H9 (cell line): ENCODE measurements around the gene DMXL1. TPM values are rescaled to one million over a fixed set of nuclear protein-coding genes. Genes with fewer than 3 reads are reported as not detected.

Experiments
- DNase-seq: peaks from one replicate; pipeline ENCODE4 v3.0.0-alpha.2; 2017
- H2AFZ ChIP-seq: one replicate; pipeline ENCODE4 v1.6.1; 2013; ENCODE audit warnings: mild to moderate bottlenecking, low read length, control low read depth, moderate library complexity
- H2AK5ac ChIP-seq: 2 replicates; pipeline ENCODE4 v1.6.1; 2013; ENCODE audit warnings: low read length, control low read depth, mixed read lengths; ENCODE audit not compliant: insufficient read length
- H2BK120ac ChIP-seq: one replicate; pipeline ENCODE4 v1.6.1; 2013; ENCODE audit warnings: low read depth, mild to moderate bottlenecking, low read length, control low read depth, inconsistent platforms; ENCODE audit not compliant: poor library complexity, severe bottlenecking
- H2BK12ac ChIP-seq: 2 replicates; pipeline ENCODE4 v1.6.1; 2013; ENCODE audit warnings: low read length, control low read depth, mixed read lengths, low read depth; ENCODE audit not compliant: insufficient read length
- H2BK15ac ChIP-seq: 2 replicates; pipeline ENCODE4 v1.6.1; 2013; ENCODE audit warnings: low read depth, low read length, control low read depth
- H2BK20ac ChIP-seq: one replicate; pipeline ENCODE4 v1.6.1; 2013; ENCODE audit warnings: low read depth, mild to moderate bottlenecking, low read length, control low read depth, inconsistent platforms; ENCODE audit not compliant: poor library complexity, severe bottlenecking
- H2BK5ac ChIP-seq: 2 replicates; pipeline ENCODE4 v1.6.1; 2013; ENCODE audit warnings: low read length, control low read depth, mixed read lengths; ENCODE audit not compliant: insufficient read length
- H3K14ac ChIP-seq: 2 replicates; pipeline ENCODE4 v1.6.1; 2013; ENCODE audit warnings: low read length, control low read depth; ENCODE audit not compliant: insufficient read depth
- H3K18ac ChIP-seq: 2 replicates; pipeline ENCODE4 v1.6.1; 2013; ENCODE audit warnings: low read depth, mild to moderate bottlenecking, mixed read lengths, low read length, control low read depth; ENCODE audit not compliant: insufficient read length
- H3K23ac ChIP-seq: 2 replicates; pipeline ENCODE4 v1.6.1; 2013; ENCODE audit warnings: low read length, control low read depth, mixed read lengths, low read depth; ENCODE audit not compliant: insufficient read length
- H3K23me2 ChIP-seq: 2 replicates; pipeline ENCODE4 v1.6.1; 2013; ENCODE audit warnings: low read depth, mild to moderate bottlenecking, mixed read lengths, low read length, control low read depth; ENCODE audit not compliant: insufficient read length, poor library complexity, severe bottlenecking
- H3K27ac ChIP-seq: 2 replicates; pipeline ENCODE4 v1.5.1; 2013; ENCODE audit warnings: low read length, control low read depth, mixed read lengths, low read depth; ENCODE audit not compliant: insufficient read length
- H3K27me3 ChIP-seq: 2 replicates; pipeline ENCODE4 v1.6.1; 2013; ENCODE audit warnings: low read length, control low read depth, inconsistent platforms; ENCODE audit not compliant: insufficient read depth
- H3K4ac ChIP-seq: 2 replicates; pipeline ENCODE4 v1.6.1; 2013; ENCODE audit warnings: low read depth, mild to moderate bottlenecking, control low read depth, inconsistent platforms, low read length, moderate library complexity
- H3K4me1 ChIP-seq: 2 replicates; pipeline ENCODE4 v1.6.1; 2013; ENCODE audit warnings: low read length, control low read depth, inconsistent platforms; ENCODE audit not compliant: insufficient read depth
- H3K4me2 ChIP-seq: 2 replicates; pipeline ENCODE4 v1.6.1; 2013; ENCODE audit warnings: low read length, control low read depth, mixed read lengths; ENCODE audit not compliant: insufficient read length, insufficient read depth
- H3K56ac ChIP-seq: 2 replicates; pipeline ENCODE4 v1.6.1; 2013; ENCODE audit warnings: low read depth, mild to moderate bottlenecking, mixed read lengths, low read length, control low read depth; ENCODE audit not compliant: insufficient read length
- H3K79me1 ChIP-seq: 2 replicates; pipeline ENCODE4 v1.6.1; 2013; ENCODE audit warnings: low read depth, mild to moderate bottlenecking, moderate library complexity, low read length, control low read depth, inconsistent platforms; ENCODE audit not compliant: insufficient read depth, poor library complexity, severe bottlenecking
- H3K79me2 ChIP-seq: 2 replicates; pipeline ENCODE4 v1.6.1; 2013; ENCODE audit warnings: low read length, control low read depth, inconsistent platforms; ENCODE audit not compliant: insufficient read depth
- H3K9ac ChIP-seq: 2 replicates; pipeline ENCODE4 v1.6.1; 2013; ENCODE audit warnings: low read length, control low read depth, mixed read lengths; ENCODE audit not compliant: insufficient read length; ENCODE audit errors: extremely low read depth
- H3K9me3 ChIP-seq: one replicate; pipeline ENCODE4 v1.6.1; 2013; ENCODE audit warnings: low read depth, low read length, inconsistent platforms; ENCODE audit not compliant: control insufficient read depth
- H3T11ph ChIP-seq: one replicate; pipeline ENCODE4 v1.6.1; 2013; ENCODE audit warnings: mild to moderate bottlenecking, low read length, control low read depth, inconsistent platforms
- H4K20me1 ChIP-seq: one replicate; pipeline ENCODE4 v1.6.1; 2013; ENCODE audit not compliant: control insufficient read depth, insufficient read length, insufficient read depth
- H4K5ac ChIP-seq: 2 replicates; pipeline ENCODE4 v1.6.1; 2013; ENCODE audit warnings: low read depth, mild to moderate bottlenecking, mixed read lengths, low read length, control low read depth; ENCODE audit not compliant: insufficient read length
- H4K8ac ChIP-seq: replicated peaks from 2 replicates; pipeline ENCODE4 v1.6.1; 2013; ENCODE audit warnings: low read length, control low read depth, mixed read lengths, low read depth; ENCODE audit not compliant: insufficient read length
- H4K91ac ChIP-seq: 2 replicates; pipeline ENCODE4 v1.6.1; 2013; ENCODE audit warnings: low read depth, mild to moderate bottlenecking, moderate library complexity, mixed read lengths, low read length, control low read depth; ENCODE audit not compliant: insufficient read length
- H3K27ac Mint-ChIP-seq, 3 experiments: 2 replicates in 2 of 3; 3 replicates in 1 of 3; pipeline ENCODE4 v1.8.0; 2020 to 2021; ENCODE audit warnings: mixed read lengths in 3 of 3, mild to moderate bottlenecking in 1 of 3, moderate library complexity in 1 of 3
- H3K27me3 Mint-ChIP-seq: 2 replicates; pipeline ENCODE4 v1.8.0; 2021; ENCODE audit warnings: low read depth, mild to moderate bottlenecking, moderate library complexity, mixed read lengths
- H3K36me3 Mint-ChIP-seq, 3 experiments: 2 replicates in 2 of 3; 3 replicates in 1 of 3; pipeline ENCODE4 v1.8.0; 2020 to 2021; ENCODE audit warnings: low read depth in 3 of 3, mixed read lengths in 3 of 3; ENCODE audit not compliant: insufficient read depth in 1 of 3
- H3K4me1 Mint-ChIP-seq, 2 experiments: 2 replicates each; pipeline ENCODE4 v1.8.0; 2020; ENCODE audit warnings: mixed read lengths in 2 of 2
- H3K4me3 Mint-ChIP-seq, 2 experiments: 2 replicates in 1 of 2; 3 replicates in 1 of 2; pipeline ENCODE4 v1.8.0; 2020 to 2021; ENCODE audit warnings: mild to moderate bottlenecking in 2 of 2, mixed read lengths in 2 of 2, moderate library complexity in 1 of 2
- H3K9me3 Mint-ChIP-seq, 2 experiments: 2 replicates in 1 of 2; 3 replicates in 1 of 2; pipeline ENCODE4 v1.8.0; 2020; ENCODE audit warnings: mild to moderate bottlenecking in 2 of 2, mixed read lengths in 2 of 2, moderate library complexity in 1 of 2
- CTCF ChIP-seq: fragments of 200-600 bp; sonication (generic); conservative IDR thresholded peaks from 3 replicates; pipeline ENCODE4 v1.8.0; 2021; ENCODE audit warnings: antibody characterized with exemption, mild to moderate bottlenecking
- WGBS: extraction: QIAGEN DNeasy Blood & Tissue Kit; methylation state at CpG from one replicate; pipeline ENCODE4 v1.1.7; 2013; ENCODE audit warnings: missing lambda C conversion rate, low lambda C conversion rate, mixed read lengths; ENCODE audit not compliant: insufficient read length; ENCODE audit errors: extremely low coverage; 5-methylcytosine and 5-hydroxymethylcytosine counted together
- total RNA-seq: library from RNA; stranded (reverse); gene quantifications from 2 replicates; pipeline ENCODE4 v1.2.1, GENCODE V29; 2021

Gene DMXL1
- total RNA-seq, 1 experiment from 2014 or later: 63.5 TPM

GRCh38 chr5:119218830-119219782 lies 148.2 kb downstream of the DMXL1 start:
- Histone ChIP-seq H3T11ph (no peak overlapping the region), H2AK5ac (no peak overlapping the region), H2BK15ac (no peak overlapping the region), H2AFZ (no peak overlapping the region), H3K4me2 (no peak overlapping the region), H3K79me1 (no peaks in the 10 kb centered on the region), H4K20me1 (no peaks in the 10 kb centered on the region), H3K4ac (no peak overlapping the region), H4K91ac (no peak overlapping the region), H3K4me1 (no peaks in the 10 kb centered on the region), H3K23me2 (no peaks in the 10 kb centered on the region), H3K23ac (no peak overlapping the region), H2BK20ac (no peak overlapping the region), H3K9me3 (no peaks in the 10 kb centered on the region), H2BK5ac (no peak overlapping the region), H2BK120ac (no peak overlapping the region), H4K5ac (no peak overlapping the region), H2BK12ac (no peak overlapping the region), H3K18ac (no peak overlapping the region), H3K56ac (no peak overlapping the region), H3K9ac (no peak overlapping the region), H3K79me2 (no peaks in the 10 kb centered on the region), H3K27me3 (no peaks in the 10 kb centered on the region), H3K27ac (no peak overlapping the region), H4K8ac (no peak overlapping the region), H3K14ac (no peak overlapping the region)
- Mint-ChIP-seq H3K4me1 (no peaks in the 10 kb centered on the region), H3K27me3 (no peaks in the 10 kb centered on the region), H3K4me3 (no peak overlapping the region), H3K27ac (0 out of 7 replicates have a peak overlapping the region, but pooled peaks of 1 of the 3 experiments have one; percentile 39), H3K36me3 (peaks cover 2 to 13% (median 5%) of the 10 kb centered on the region in 3 experiments; a peak in 5 of 7 replicates), H3K9me3 (no peaks in the 10 kb centered on the region)
- no peak for DNase-seq
- no CpG with 5 or more reads among the region's 6 CpGs for WGBS
- TF ChIP-seq CTCF: no peak
